H1 (cell line): ENCODE results near the gene EIF3B. TPM values are rescaled to one million over a fixed set of nuclear protein-coding genes. Genes with fewer than 3 reads are reported as not detected.

Source experiments
- CTCF ChIA-PET: fragments of 300-600 bp; sonication (Branson Sonifier 250); formaldehyde crosslinking; loops from one replicate; lab custom pipeline; 2021; ENCODE audit not compliant: partially characterized antibody; lab: Charles Lee
- POLR2A ChIA-PET: fragments of 300-600 bp; sonication (Branson Sonifier 250); formaldehyde crosslinking; loops from one replicate; lab custom pipeline; 2021; ENCODE audit warnings: inconsistent platforms; ENCODE audit not compliant: partially characterized antibody; lab: Charles Lee
- DNase-seq, 2 experiments: peaks; one replicate each; pipeline versions ENCODE4 v3.0.0 to v3.0.0-alpha.2; 2010 to 2022; ENCODE audit warnings: low spot score in 2 of 2, low read depth in 1 of 2, mixed read lengths in 1 of 2
- FAIRE-seq: peaks from 2 replicates; lab custom pipeline; 2011; peaks lifted over from hg19 to GRCh38; lab: Jason Lieb, UNC
- H2AFZ ChIP-seq: 2 replicates; pipeline ENCODE4 v1.8.1; 2012; ENCODE audit warnings: low read length, inconsistent platforms
- H2AK5ac ChIP-seq: 2 replicates; pipeline ENCODE4 v1.6.1; 2013; ENCODE audit warnings: low read depth, low read length
- H2BK120ac ChIP-seq: replicated peaks from 2 replicates; pipeline ENCODE3; 2013; ENCODE audit warnings: low read depth, low read length, inconsistent platforms
- H2BK12ac ChIP-seq: 2 replicates; pipeline ENCODE4 v1.6.1; 2013; ENCODE audit warnings: low read depth, low read length
- H2BK15ac ChIP-seq: 2 replicates; pipeline ENCODE4 v1.6.1; 2013; ENCODE audit warnings: low read length
- H2BK20ac ChIP-seq: 2 replicates; pipeline ENCODE4 v1.6.1; 2013; ENCODE audit warnings: low read length
- H2BK5ac ChIP-seq: 2 replicates; pipeline ENCODE4 v1.6.1; 2013; ENCODE audit warnings: low read depth, low read length
- H3K14ac ChIP-seq: 2 replicates; pipeline ENCODE4 v1.6.1; 2013; ENCODE audit warnings: inconsistent platforms; ENCODE audit not compliant: insufficient read length
- H3K18ac ChIP-seq: 2 replicates; pipeline ENCODE4 v1.6.1; 2013; ENCODE audit warnings: low read length; ENCODE audit errors: extremely low read depth
- H3K23ac ChIP-seq: 2 replicates; pipeline ENCODE4 v1.6.1; 2013; ENCODE audit warnings: inconsistent platforms; ENCODE audit not compliant: insufficient read length
- H3K23me2 ChIP-seq: 2 replicates; pipeline ENCODE4 v1.6.1; 2013; ENCODE audit warnings: low read depth, low read length
- H3K27ac ChIP-seq: 2 replicates; pipeline ENCODE4 v1.6.1; 2011; ENCODE audit warnings: low read depth, low read length, inconsistent platforms
- H3K27me3 ChIP-seq, 4 experiments: replicated peaks in 1 of 4; 1 replicate in 1 of 4; 2 replicates in 3 of 4; pipeline versions ENCODE4 v1.6.1 to v1.8.1; 2011 to 2013; ENCODE audit warnings: low read length in 3 of 4, mild to moderate bottlenecking in 3 of 4, inconsistent platforms in 2 of 4, mixed read lengths in 2 of 4, moderate library complexity in 1 of 4; ENCODE audit not compliant: control insufficient read depth in 3 of 4, insufficient read depth in 3 of 4; ENCODE audit errors: extremely low read depth in 1 of 4
- H3K36me3 ChIP-seq, 4 experiments: 2 replicates each; pipeline versions ENCODE4 v1.6.1 to v1.8.1; 2011 to 2013; ENCODE audit warnings: mild to moderate bottlenecking in 4 of 4, low read length in 3 of 4, moderate library complexity in 2 of 4, control low read depth in 1 of 4, inconsistent platforms in 1 of 4; ENCODE audit not compliant: insufficient read depth in 4 of 4, control insufficient read depth in 2 of 4
- H3K4ac ChIP-seq: replicated peaks from 2 replicates; pipeline ENCODE3; 2013; ENCODE audit warnings: low read length, low read depth, mixed read lengths, inconsistent platforms; ENCODE audit not compliant: insufficient read length
- H3K4me1 ChIP-seq, 4 experiments: replicated peaks in 1 of 4; 1 replicate in 1 of 4; 2 replicates in 3 of 4; pipeline versions ENCODE4 v1.6.1 to v1.8.1; 2011 to 2013; ENCODE audit warnings: low read length in 3 of 4, inconsistent platforms in 2 of 4, mixed read lengths in 1 of 4; ENCODE audit not compliant: insufficient read depth in 4 of 4, control insufficient read depth in 3 of 4
- H3K4me2 ChIP-seq, 2 experiments: 2 replicates each; pipeline versions ENCODE4 v1.6.1 to v1.8.1; 2011 to 2013; ENCODE audit warnings: low read depth in 2 of 2, low read length in 2 of 2, control low read depth in 1 of 2, inconsistent platforms in 1 of 2, mild to moderate bottlenecking in 1 of 2; ENCODE audit not compliant: insufficient read depth in 1 of 2
- H3K4me3 ChIP-seq, 4 experiments: fragments of 200-600, 300-600 bp in 1 of 4; sonication (generic), shearing (Covaris generic), sonication (Bioruptor Twin) in 1 of 4; 2 replicates each; pipeline versions ENCODE4 v1.5.1 to v1.8.1; 2011 to 2016; ENCODE audit warnings: low read length in 4 of 4, low read depth in 3 of 4, control low read depth in 2 of 4, inconsistent platforms in 2 of 4, mild to moderate bottlenecking in 2 of 4, mixed read lengths in 1 of 4, moderate library complexity in 1 of 4; ENCODE audit not compliant: insufficient read depth in 2 of 4; ENCODE audit errors: extremely low read depth in 1 of 4
- H3K56ac ChIP-seq: replicated peaks from 2 replicates; pipeline ENCODE3; 2013; ENCODE audit warnings: low read depth, mild to moderate bottlenecking, mixed read lengths, low read length, inconsistent platforms; ENCODE audit not compliant: insufficient read length
- H3K79me1 ChIP-seq: 2 replicates; pipeline ENCODE4 v1.6.1; 2013; ENCODE audit warnings: low read depth, low read length, control low read depth
- H3K79me2 ChIP-seq, 2 experiments: 2 replicates each; pipeline versions ENCODE4 v1.6.1 to v1.8.1; 2012 to 2013; ENCODE audit warnings: low read length in 2 of 2, mild to moderate bottlenecking in 2 of 2, inconsistent platforms in 1 of 2; ENCODE audit not compliant: insufficient read depth in 2 of 2, control insufficient read depth in 1 of 2
- H3K9ac ChIP-seq, 4 experiments: replicated peaks in 1 of 4; 1 replicate in 1 of 4; 2 replicates in 3 of 4; pipeline versions ENCODE4 v1.6.1 to v1.8.1; 2011 to 2013; ENCODE audit warnings: low read depth in 3 of 4, low read length in 3 of 4, control low read depth in 2 of 4, mild to moderate bottlenecking in 2 of 4, moderate library complexity in 2 of 4, inconsistent platforms in 1 of 4; ENCODE audit errors: extremely low read depth in 1 of 4
- H3K9me3 ChIP-seq, 2 experiments: 2 replicates each; pipeline versions ENCODE4 v1.6.1 to v1.8.1; 2012 to 2013; ENCODE audit warnings: mild to moderate bottlenecking in 2 of 2, moderate library complexity in 2 of 2, control low read depth in 1 of 2, inconsistent platforms in 1 of 2, low read depth in 1 of 2, low read length in 1 of 2, mixed read lengths in 1 of 2; ENCODE audit not compliant: insufficient read depth in 2 of 2
- H4K20me1 ChIP-seq, 2 experiments: replicated peaks in 1 of 2; 2 replicates each; pipeline versions ENCODE3 to v1.8.1; 2011 to 2013; ENCODE audit warnings: inconsistent platforms in 2 of 2, low read length in 2 of 2, mild to moderate bottlenecking in 1 of 2; ENCODE audit not compliant: insufficient read depth in 2 of 2, control insufficient read depth in 1 of 2
- H4K5ac ChIP-seq: 2 replicates; pipeline ENCODE4 v1.6.1; 2013; ENCODE audit warnings: low read length, low read depth, mixed read lengths, inconsistent platforms; ENCODE audit not compliant: insufficient read length
- H4K8ac ChIP-seq: 2 replicates; pipeline ENCODE4 v1.8.0; 2013; ENCODE audit warnings: mild to moderate bottlenecking, moderate library complexity, low read length, inconsistent platforms; ENCODE audit not compliant: insufficient read depth; ENCODE audit errors: extremely low read depth
- H4K91ac ChIP-seq: replicated peaks from 2 replicates; pipeline ENCODE3; 2013; ENCODE audit warnings: low read length, mixed read lengths, inconsistent platforms; ENCODE audit not compliant: insufficient read length
- BCL11A ChIP-seq, 2 experiments: IDR thresholded peaks; one replicate each; pipeline ENCODE4 v1.6.1; 2011; ENCODE audit warnings: low read depth in 2 of 2, low read length in 2 of 2, mild to moderate bottlenecking in 2 of 2
- CEBPB ChIP-seq: IDR thresholded peaks from 2 replicates; pipeline ENCODE4 v1.6.1; 2012; ENCODE audit warnings: low read depth, low read length
- CHD2 ChIP-seq: IDR thresholded peaks from 2 replicates; pipeline ENCODE4 v1.6.1; 2012; ENCODE audit warnings: low read length, improper control_type of control experiment
- CTCF ChIP-seq, 3 experiments: IDR thresholded peaks; 1 replicate in 2 of 3; 2 replicates in 1 of 3; pipeline versions ENCODE4 v1.5.1 to v1.6.1; 2011; ENCODE audit warnings: low read length in 3 of 3, mild to moderate bottlenecking in 3 of 3, inconsistent platforms in 2 of 3, low read depth in 1 of 3, moderate library complexity in 1 of 3; ENCODE audit not compliant: insufficient read depth in 1 of 3; ENCODE audit errors: control extremely low read depth in 1 of 3
- EGR1 ChIP-seq: IDR thresholded peaks from 2 replicates; pipeline ENCODE4 v1.6.1; 2011; ENCODE audit warnings: low read depth, low read length, borderline replicate concordance
- JUND ChIP-seq: IDR thresholded peaks from 2 replicates; pipeline ENCODE4 v1.6.1; 2011; ENCODE audit warnings: mild to moderate bottlenecking, improper control_type of control experiment, low read length
- MAFK ChIP-seq: IDR thresholded peaks from 2 replicates; pipeline ENCODE4 v1.6.1; 2012; ENCODE audit warnings: low read depth, mild to moderate bottlenecking, improper control_type of control experiment, low read length
- POLR2A ChIP-seq, 2 experiments: IDR thresholded peaks; 1 replicate in 1 of 2; 2 replicates in 1 of 2; pipeline ENCODE4 v1.6.1; 2011; ENCODE audit warnings: low read depth in 2 of 2, low read length in 2 of 2, mild to moderate bottlenecking in 2 of 2; ENCODE audit errors: control extremely low read depth in 1 of 2
- SAP30 ChIP-seq: fragments of 300-600 bp; sonication (generic); IDR thresholded peaks from 2 replicates; pipeline ENCODE4 v1.7.1; 2012; ENCODE audit warnings: low read length, moderate library complexity, mild to moderate bottlenecking, inconsistent platforms; ENCODE audit not compliant: insufficient read depth, insufficient replicate concordance
- SIRT6 ChIP-seq: IDR thresholded peaks from one replicate; pipeline ENCODE4 v1.7.1; 2012; ENCODE audit warnings: low read length, inconsistent platforms
- SIX5 ChIP-seq: IDR thresholded peaks from 2 replicates; pipeline ENCODE4 v1.6.1; 2011; ENCODE audit warnings: mild to moderate bottlenecking, low read depth, low read length
- TAF1 ChIP-seq: IDR thresholded peaks from 2 replicates; pipeline ENCODE4 v1.6.1; 2011; ENCODE audit warnings: mild to moderate bottlenecking, low read depth, low read length
- TEAD4 ChIP-seq: IDR thresholded peaks from 2 replicates; pipeline ENCODE4 v1.6.1; 2012; ENCODE audit warnings: low read depth, low read length, inconsistent platforms, mixed read lengths
- WGBS, 2 experiments: shearing (Covaris generic) in 1 of 2; methylation state at CpG; one replicate each; pipeline versions ENCODE4 v1.1.6 to v1.1.7; 2013 to 2015; ENCODE audit warnings: low lambda C conversion rate in 2 of 2, mixed read lengths in 2 of 2, inconsistent platforms in 1 of 2, low coverage in 1 of 2, missing lambda C conversion rate in 1 of 2; ENCODE audit not compliant: insufficient replicate concordance in 2 of 2, insufficient coverage in 1 of 2, insufficient read length in 1 of 2; ENCODE audit errors: extremely low coverage in 1 of 2, missing lambda C conversion rate in 1 of 2; 5-methylcytosine and 5-hydroxymethylcytosine counted together
- polyA plus RNA-seq, 7 experiments: library from polyadenylated mRNA; depleted of rRNA in 3 of 7; stranded (reverse) in 5 of 7; unstranded in 2 of 7; fragments of >200 nt in 5 of 7; fragments of 200-250 nt in 2 of 7; gene quantifications; 1 replicate in 5 of 7; 2 replicates in 1 of 7; 4 replicates in 1 of 7; pipeline versions ENCODE4 v1.2.1 to v1.2.3, GENCODE V29; 2011 to 2013; ENCODE audit warnings: missing spikeins in 2 of 7, mixed read lengths in 2 of 7
- total RNA-seq: library from RNA; stranded (reverse); fragmentation: NEBNext Ultra II Directional; extraction: Animal tissue kit (Norgen Biotek cat#: 25700); gene quantifications from 2 replicates; pipeline ENCODE4 v1.2.1, GENCODE V29; 2021

The EIF3B gene
- total and polyA plus RNA-seq, 2 of the 8 experiments (the other 6 are each of a cell fraction or from before 2014, with no cell fraction given) = 167 to 316 TPM

GRCh38 chr7:2306688-2307087, 47.9 kb upstream of the EIF3B start:
- FAIRE-seq = no peak
- TF ChIP-seq TEAD4 = no peak
- no peak for TF ChIP-seq POLR2A (IDR thresholded peaks at IDR 0.05; ENCODE audit: control extremely low read depth in 1 of 2, low read depth in 2 of 2, low read length in 2 of 2)
- TF ChIP-seq MAFK = no peak
- no peak for TF ChIP-seq CTCF (IDR thresholded peaks at IDR 0.05; ENCODE audit: control extremely low read depth in 1 of 3, insufficient read depth in 1 of 3, low read depth in 1 of 3, low read length in 3 of 3)
- no peak for TF ChIP-seq CEBPB
- TF ChIP-seq SIRT6 = no peak
- TF ChIP-seq CHD2 = no peak
- TF ChIP-seq TAF1 = no peak
- TF ChIP-seq BCL11A (IDR thresholded peaks at IDR 0.05; ENCODE audit: low read depth in 2 of 2, low read length in 2 of 2) = no peak
- TF ChIP-seq SAP30 = no peak
- TF ChIP-seq JUND = no peak
- TF ChIP-seq EGR1 = no peak
- TF ChIP-seq SIX5 = no peak

More at GRCh38 chr7:2306688-2307087, 47.9 kb upstream of the EIF3B start:
- DNase-seq = no peak
- H3K4me3 ChIP-seq = no peak overlapping the region
- peaks cover 0 to 53% of the 10 kb centered on the region in 2 experiments; a peak in 3 of 4 replicates for H3K79me2 ChIP-seq
- no peak overlapping the region for H4K91ac ChIP-seq
- peaks cover under 1 to 19% of the 10 kb centered on the region in 2 experiments; a peak in 2 of 4 replicates for H3K9me3 ChIP-seq
- H3K4ac ChIP-seq = no peak overlapping the region
- H2AFZ ChIP-seq = no peak overlapping the region
- H2AK5ac ChIP-seq = no peak overlapping the region
- H2BK5ac ChIP-seq = no peak overlapping the region
- POLR2A ChIA-PET = interaction anchor here (0.6 to 1.4 kb wide), 4 partner anchors 14 to 49 kb away, joined by 3 to 4 read pairs (median 3); no protein-coding TSS in a partner anchor
- H3K14ac ChIP-seq = no peak overlapping the region
- 89% methylated on average over 6 of the region's 6 CpGs; no CpG with 5 or more reads in 1 of the 2 experiments for WGBS, 2 experiments
- H3K27me3 ChIP-seq = no peaks in the 10 kb centered on the region
- H4K20me1 ChIP-seq = no peaks in the 10 kb centered on the region
- no peak overlapping the region for H3K4me2 ChIP-seq
- H4K5ac ChIP-seq = no peak overlapping the region
- no peak overlapping the region for H2BK20ac ChIP-seq
- no peak overlapping the region for H2BK15ac ChIP-seq
- H4K8ac ChIP-seq = no peak overlapping the region
- no peak overlapping the region for H2BK12ac ChIP-seq
- peaks cover 4 to 9% (median 6%) of the 10 kb centered on the region in 4 experiments for H3K4me1 ChIP-seq
- H3K56ac ChIP-seq = no peak overlapping the region
- no peak overlapping the region for H3K23ac ChIP-seq
- no peaks in the 10 kb centered on the region for H3K23me2 ChIP-seq
- H3K79me1 ChIP-seq = no peaks in the 10 kb centered on the region; the same call in 1 of the 2 replicates
- no peak overlapping the region for H2BK120ac ChIP-seq
- H3K18ac ChIP-seq = no peak overlapping the region
- H3K36me3 ChIP-seq = no peaks in the 10 kb centered on the region
- H3K9ac ChIP-seq = no peak overlapping the region
- CTCF ChIA-PET = interaction anchor here (0.7 kb wide), 1 partner anchor 326 kb away, joined by 3 read pairs; no protein-coding TSS in a partner anchor
- no peak overlapping the region for H3K27ac ChIP-seq
